GM12874 (cell line): Measurements from ENCODE around the gene KRT23.

ENCODE experiments used
- TF ChIP-seq, protein P1 (sequence below): IDR thresholded peaks from 2 replicates; pipeline ENCODE4 v1.5.1; 2011; ENCODE audit warnings: low read depth, mild to moderate bottlenecking, control low read depth, low read length, moderate library complexity; ENCODE audit not compliant: insufficient read depth

The KRT23 gene

DNA sequence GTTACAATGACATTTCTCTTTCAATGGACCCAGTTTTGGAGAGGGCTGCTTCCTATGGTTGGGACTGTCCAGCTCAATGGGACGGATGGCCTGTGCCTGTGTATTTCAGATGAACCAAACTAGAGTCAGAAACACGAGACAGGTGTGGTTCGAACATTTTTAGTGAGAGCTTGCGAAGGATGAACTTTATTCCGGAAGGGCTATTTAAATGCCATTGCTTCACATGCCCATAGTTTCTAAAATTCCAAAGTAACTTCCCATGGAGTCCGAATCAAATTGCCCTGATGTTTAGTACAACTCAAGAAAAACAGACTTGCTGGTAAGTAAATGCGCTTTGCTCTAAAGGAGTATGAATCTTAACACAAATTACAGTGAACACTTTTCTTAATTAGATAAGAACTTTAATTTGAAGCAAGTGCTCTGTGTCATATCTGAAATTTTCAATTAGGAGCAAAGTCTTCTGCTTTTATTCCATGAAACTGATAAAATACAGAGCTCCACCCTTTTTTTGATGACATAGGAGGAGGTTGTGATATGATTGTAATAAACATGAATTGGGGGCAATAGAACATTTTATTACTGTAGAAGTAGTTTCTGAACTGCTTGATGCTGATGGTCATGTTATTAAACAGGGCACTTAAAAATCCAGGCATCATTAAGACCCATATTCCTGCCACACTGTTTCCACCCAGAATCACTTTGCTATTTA lies 53.7 kb downstream of the KRT23 start:
- TF ChIP-seq, protein P1, sequence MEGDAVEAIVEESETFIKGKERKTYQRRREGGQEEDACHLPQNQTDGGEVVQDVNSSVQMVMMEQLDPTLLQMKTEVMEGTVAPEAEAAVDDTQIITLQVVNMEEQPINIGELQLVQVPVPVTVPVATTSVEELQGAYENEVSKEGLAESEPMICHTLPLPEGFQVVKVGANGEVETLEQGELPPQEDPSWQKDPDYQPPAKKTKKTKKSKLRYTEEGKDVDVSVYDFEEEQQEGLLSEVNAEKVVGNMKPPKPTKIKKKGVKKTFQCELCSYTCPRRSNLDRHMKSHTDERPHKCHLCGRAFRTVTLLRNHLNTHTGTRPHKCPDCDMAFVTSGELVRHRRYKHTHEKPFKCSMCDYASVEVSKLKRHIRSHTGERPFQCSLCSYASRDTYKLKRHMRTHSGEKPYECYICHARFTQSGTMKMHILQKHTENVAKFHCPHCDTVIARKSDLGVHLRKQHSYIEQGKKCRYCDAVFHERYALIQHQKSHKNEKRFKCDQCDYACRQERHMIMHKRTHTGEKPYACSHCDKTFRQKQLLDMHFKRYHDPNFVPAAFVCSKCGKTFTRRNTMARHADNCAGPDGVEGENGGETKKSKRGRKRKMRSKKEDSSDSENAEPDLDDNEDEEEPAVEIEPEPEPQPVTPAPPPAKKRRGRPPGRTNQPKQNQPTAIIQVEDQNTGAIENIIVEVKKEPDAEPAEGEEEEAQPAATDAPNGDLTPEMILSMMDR = no peak

DNA sequence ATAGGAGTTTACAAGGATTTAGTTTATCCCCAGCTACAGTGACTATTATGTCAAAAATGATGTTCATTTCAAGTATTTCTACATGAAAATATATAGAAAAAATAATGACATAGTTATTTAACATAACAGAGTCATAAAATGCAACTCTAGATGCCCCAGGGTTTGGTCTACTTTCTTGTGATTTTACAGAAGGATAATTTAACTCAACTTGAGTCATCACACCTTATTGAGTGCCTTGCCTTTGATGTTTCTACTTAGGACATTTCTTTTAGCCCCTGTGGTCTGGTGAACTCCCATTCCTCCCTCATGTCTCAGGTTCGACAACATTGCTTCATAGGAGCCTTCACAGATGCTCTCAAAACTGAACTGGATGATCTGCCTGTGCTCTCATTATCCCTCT lies 54.4 kb downstream of the KRT23 start:
- TF ChIP-seq, protein P1 = no peak

GRCh38 chr17:40879026-40879425 lies 58.4 kb downstream of the KRT23 start:
- TF ChIP-seq, protein P1 = no peak

DNA sequence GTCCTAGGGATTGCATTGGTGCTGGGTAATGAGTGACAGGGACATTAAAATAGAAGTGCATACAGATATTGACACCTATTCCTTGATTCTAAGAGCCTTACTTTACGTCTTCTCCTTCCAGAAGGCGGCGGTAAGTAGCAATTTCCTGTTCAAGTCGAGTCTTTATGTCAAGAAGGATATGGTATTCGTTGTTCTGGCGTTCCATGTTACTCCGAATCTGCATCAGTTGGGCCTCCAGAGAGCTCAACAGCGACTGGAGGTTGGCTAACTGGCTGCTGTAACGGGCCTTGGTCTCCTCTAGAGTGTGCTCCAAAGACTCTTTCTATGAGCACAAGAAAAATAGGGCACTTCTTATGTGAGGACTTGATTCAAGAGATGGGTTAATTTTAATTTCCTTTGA lies 59.4 kb downstream of the KRT23 start:
- TF ChIP-seq, protein P1 = no peak

DNA sequence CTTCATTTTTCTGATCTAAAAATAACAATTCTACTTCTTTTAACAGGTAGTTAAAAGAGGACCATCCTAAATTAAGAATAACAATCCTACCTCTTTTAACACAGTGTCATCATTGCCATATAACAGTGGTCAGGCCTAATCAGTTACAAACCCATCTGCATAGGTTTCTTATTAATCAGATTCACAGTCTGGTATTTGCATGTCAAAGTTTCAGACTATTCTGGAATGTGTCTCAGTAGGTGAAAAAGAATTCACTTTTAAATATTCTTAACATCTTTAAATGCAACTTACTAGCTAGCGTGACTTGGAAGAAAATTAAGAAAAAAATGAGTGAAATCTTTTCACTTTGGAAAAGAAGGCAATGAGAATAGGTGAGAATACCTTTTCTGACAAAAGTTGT lies 63.6 kb downstream of the KRT23 start:
- TF ChIP-seq, protein P1 = no peak

GRCh38 chr17:40873255-40873654 lies 64.2 kb downstream of the KRT23 start:
- TF ChIP-seq, protein P1 = no peak
